ENCODE data around the gene CEBPG. TPM values are rescaled to one million over a fixed set of nuclear protein-coding genes. Genes with fewer than 3 reads are reported as not detected.

The CEBPG gene
- total RNA-seq, 1 experiment from 2014 or later: 25.8 TPM

- Histone ChIP-seq H3K27me3 (ENCODE audit: control insufficient read depth, insufficient read depth, low read length) (no peaks in the 10 kb centered on the region), H3K36me3 (replicated peaks; ENCODE audit: control insufficient read depth, insufficient read depth, low read length) (no peaks in the 10 kb centered on the region), H3K4me3 (ENCODE audit: insufficient read depth, low read depth, low read length) (no peak overlapping the region)
- no peak for DNase-seq
Observed at GRCh38 chr19:33344573-33344925, 29.0 kb upstream of the CEBPG start.

GRCh38 chr19:33345163-33345562, 28.3 kb upstream of the CEBPG start:
- H3K4me3 ChIP-seq (ENCODE audit: insufficient read depth, low read depth, low read length): no peak overlapping the region
- H3K36me3 ChIP-seq (replicated peaks; ENCODE audit: control insufficient read depth, insufficient read depth, low read length): no peaks in the 10 kb centered on the region
- no peaks in the 10 kb centered on the region for H3K27me3 ChIP-seq (ENCODE audit: control insufficient read depth, insufficient read depth, low read length)
- no peak for DNase-seq

- DNase-seq: no peak
- no peaks in the 10 kb centered on the region for H3K36me3 ChIP-seq (replicated peaks; ENCODE audit: control insufficient read depth, insufficient read depth, low read length)
- no peak overlapping the region for H3K4me3 ChIP-seq (ENCODE audit: insufficient read depth, low read depth, low read length)
- no peaks in the 10 kb centered on the region for H3K27me3 ChIP-seq (ENCODE audit: control insufficient read depth, insufficient read depth, low read length)
Observed at GRCh38 chr19:33346665-33347064, 26.8 kb upstream of the CEBPG start.

- Histone ChIP-seq H3K4me3 (ENCODE audit: insufficient read depth, low read depth, low read length) (no peak overlapping the region), H3K27me3 (ENCODE audit: control insufficient read depth, insufficient read depth, low read length) (no peaks in the 10 kb centered on the region), H3K36me3 (replicated peaks; ENCODE audit: control insufficient read depth, insufficient read depth, low read length) (no peaks in the 10 kb centered on the region)
- DNase-seq: no peak
Observed at GRCh38 chr19:33347300-33347699, 26.2 kb upstream of the CEBPG start.

- H3K4me3 ChIP-seq (ENCODE audit: insufficient read depth, low read depth, low read length): no peak overlapping the region
- no peak for DNase-seq
- H3K27me3 ChIP-seq (ENCODE audit: control insufficient read depth, insufficient read depth, low read length): no peaks in the 10 kb centered on the region
- no peaks in the 10 kb centered on the region for H3K36me3 ChIP-seq (replicated peaks; ENCODE audit: control insufficient read depth, insufficient read depth, low read length)
Observed at GRCh38 chr19:33348301-33349010, 25.1 kb upstream of the CEBPG start.

GRCh38 chr19:33349319-33350289, 23.9 kb upstream of the CEBPG start:
- no peaks in the 10 kb centered on the region for H3K27me3 ChIP-seq (ENCODE audit: control insufficient read depth, insufficient read depth, low read length)
- H3K4me3 ChIP-seq (ENCODE audit: insufficient read depth, low read depth, low read length): no peak overlapping the region
- no peak for DNase-seq
- no peaks in the 10 kb centered on the region for H3K36me3 ChIP-seq (replicated peaks; ENCODE audit: control insufficient read depth, insufficient read depth, low read length)

- H3K4me3 ChIP-seq (ENCODE audit: insufficient read depth, low read depth, low read length): no peak overlapping the region
- H3K27me3 ChIP-seq (ENCODE audit: control insufficient read depth, insufficient read depth, low read length): no peaks in the 10 kb centered on the region
- H3K36me3 ChIP-seq (replicated peaks; ENCODE audit: control insufficient read depth, insufficient read depth, low read length): no peaks in the 10 kb centered on the region
- DNase-seq: no peak
Observed at GRCh38 chr19:33350538-33351309, 22.8 kb upstream of the CEBPG start.

GRCh38 chr19:33355535-33355934, 18.0 kb upstream of the CEBPG start:
- DNase-seq: no peak
- Histone ChIP-seq H3K4me3 (ENCODE audit: insufficient read depth, low read depth, low read length) (no peak overlapping the region), H3K27me3 (ENCODE audit: control insufficient read depth, insufficient read depth, low read length) (no peaks in the 10 kb centered on the region), H3K36me3 (replicated peaks; ENCODE audit: control insufficient read depth, insufficient read depth, low read length) (no peaks in the 10 kb centered on the region)

- no peak for DNase-seq
- no peak overlapping the region for H3K4me3 ChIP-seq (ENCODE audit: insufficient read depth, low read depth, low read length)
- no peaks in the 10 kb centered on the region for H3K27me3 ChIP-seq (ENCODE audit: control insufficient read depth, insufficient read depth, low read length)
- H3K36me3 ChIP-seq (replicated peaks; ENCODE audit: control insufficient read depth, insufficient read depth, low read length): no peaks in the 10 kb centered on the region
Observed at GRCh38 chr19:33357556-33357955, 16.0 kb upstream of the CEBPG start.

GRCh38 chr19:33358408-33358807, 15.1 kb upstream of the CEBPG start:
- no peaks in the 10 kb centered on the region for H3K36me3 ChIP-seq (replicated peaks; ENCODE audit: control insufficient read depth, insufficient read depth, low read length)
- H3K4me3 ChIP-seq (ENCODE audit: insufficient read depth, low read depth, low read length): no peak overlapping the region
- H3K27me3 ChIP-seq (ENCODE audit: control insufficient read depth, insufficient read depth, low read length): no peaks in the 10 kb centered on the region
- DNase-seq: no peak

- no peak overlapping the region for H3K4me3 ChIP-seq (ENCODE audit: insufficient read depth, low read depth, low read length)
- no peaks in the 10 kb centered on the region for H3K27me3 ChIP-seq (ENCODE audit: control insufficient read depth, insufficient read depth, low read length)
- no peak for DNase-seq
- no peaks in the 10 kb centered on the region for H3K36me3 ChIP-seq (replicated peaks; ENCODE audit: control insufficient read depth, insufficient read depth, low read length)
Observed at GRCh38 chr19:33359581-33359980, 13.9 kb upstream of the CEBPG start.

- Histone ChIP-seq H3K36me3 (replicated peaks; ENCODE audit: control insufficient read depth, insufficient read depth, low read length) (no peaks in the 10 kb centered on the region), H3K4me3 (ENCODE audit: insufficient read depth, low read depth, low read length) (no peak overlapping the region), H3K27me3 (ENCODE audit: control insufficient read depth, insufficient read depth, low read length) (no peaks in the 10 kb centered on the region)
- no peak for DNase-seq
Observed at GRCh38 chr19:33362508-33363228, 10.8 kb upstream of the CEBPG start.

GRCh38 chr19:33363476-33363875, 10.0 kb upstream of the CEBPG start:
- no peak for DNase-seq
- no peaks in the 10 kb centered on the region for H3K36me3 ChIP-seq (replicated peaks; ENCODE audit: control insufficient read depth, insufficient read depth, low read length)

GRCh38 chr19:33365691-33366090, 7.8 kb upstream of the CEBPG start:
- Histone ChIP-seq H3K27me3 (ENCODE audit: control insufficient read depth, insufficient read depth, low read length) (no peaks in the 10 kb centered on the region), H3K4me3 (ENCODE audit: insufficient read depth, low read depth, low read length) (no peak overlapping the region), H3K36me3 (replicated peaks; ENCODE audit: control insufficient read depth, insufficient read depth, low read length) (no peaks in the 10 kb centered on the region)

More at GRCh38 chr19:33363476-33363875, 10.0 kb upstream of the CEBPG start:
- H3K4me3 ChIP-seq (ENCODE audit: insufficient read depth, low read depth, low read length): no peak overlapping the region
- no peaks in the 10 kb centered on the region for H3K27me3 ChIP-seq (ENCODE audit: control insufficient read depth, insufficient read depth, low read length)

More at GRCh38 chr19:33365691-33366090, 7.8 kb upstream of the CEBPG start:
- DNase-seq: no peak

Measured in H7 (cell line).